ENCODE results near the gene ERBIN.
"Not testable (repeated sequence)": the region's sequence is repeated elsewhere in the genome, so short reads cannot be mapped to it uniquely, and the experiment has no call there.

DNA sequence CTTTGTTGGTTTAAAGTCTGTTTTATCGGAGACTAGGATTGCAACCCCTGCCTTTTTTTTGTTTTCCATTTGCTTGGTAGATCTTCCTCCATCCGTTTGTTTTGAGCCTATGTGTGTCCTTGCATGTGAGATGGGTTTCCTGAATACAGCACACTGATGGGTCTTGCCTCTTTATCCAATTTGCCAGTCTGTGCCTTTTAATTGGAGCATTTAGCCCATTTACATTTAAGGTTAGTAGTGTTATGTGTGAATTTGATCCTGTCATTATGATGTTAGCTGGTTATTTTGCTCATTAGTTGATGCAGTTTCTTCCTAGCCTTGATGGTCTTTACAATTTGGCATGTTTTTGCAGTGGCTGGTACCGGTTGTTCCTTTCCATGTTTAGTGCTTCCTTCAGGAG, 134.9 kb downstream of the ERBIN start:
- TF ChIP-seq, protein P1, sequence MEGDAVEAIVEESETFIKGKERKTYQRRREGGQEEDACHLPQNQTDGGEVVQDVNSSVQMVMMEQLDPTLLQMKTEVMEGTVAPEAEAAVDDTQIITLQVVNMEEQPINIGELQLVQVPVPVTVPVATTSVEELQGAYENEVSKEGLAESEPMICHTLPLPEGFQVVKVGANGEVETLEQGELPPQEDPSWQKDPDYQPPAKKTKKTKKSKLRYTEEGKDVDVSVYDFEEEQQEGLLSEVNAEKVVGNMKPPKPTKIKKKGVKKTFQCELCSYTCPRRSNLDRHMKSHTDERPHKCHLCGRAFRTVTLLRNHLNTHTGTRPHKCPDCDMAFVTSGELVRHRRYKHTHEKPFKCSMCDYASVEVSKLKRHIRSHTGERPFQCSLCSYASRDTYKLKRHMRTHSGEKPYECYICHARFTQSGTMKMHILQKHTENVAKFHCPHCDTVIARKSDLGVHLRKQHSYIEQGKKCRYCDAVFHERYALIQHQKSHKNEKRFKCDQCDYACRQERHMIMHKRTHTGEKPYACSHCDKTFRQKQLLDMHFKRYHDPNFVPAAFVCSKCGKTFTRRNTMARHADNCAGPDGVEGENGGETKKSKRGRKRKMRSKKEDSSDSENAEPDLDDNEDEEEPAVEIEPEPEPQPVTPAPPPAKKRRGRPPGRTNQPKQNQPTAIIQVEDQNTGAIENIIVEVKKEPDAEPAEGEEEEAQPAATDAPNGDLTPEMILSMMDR (conservative IDR thresholded peaks at IDR 0.05 in 1 of 2, IDR thresholded peaks at IDR 0.05 in 1 of 2; ENCODE audit: low read depth in 1 of 2, low read length in 2 of 2) = not testable (repeated sequence)
- not testable (repeated sequence) for TF ChIP-seq EZH2 (IDR thresholded peaks at IDR 0.05; ENCODE audit: low read length, missing control alignments)

Data from fibroblast of lung (primary cell).